ENCODE results near the gene DDX1.
A peak's percentile ranks its signal among the peaks of the same experiment; 100 is the strongest.

The DDX1 gene

GRCh38 chr2:15584316-15584715 lies 7.4 kb upstream of the DDX1 start:
- POLR2A ChIA-PET: no interaction called here
- Histone ChIP-seq H3K4me1 (ENCODE audit: control insufficient read depth, insufficient read depth, low read length) (no peaks in the 10 kb centered on the region), H3K9me3 (ENCODE audit: control insufficient read depth, insufficient read depth, low read depth, low read length) (no peaks in the 10 kb centered on the region), H3K27ac (ENCODE audit: extremely low read depth, low read depth, low read length) (no peak overlapping the region), H3K36me3 (ENCODE audit: control insufficient read depth in 2 of 2, insufficient read depth in 1 of 2, low read length in 2 of 2) (no peaks in the 10 kb centered on the region), H3K4me3 (ENCODE audit: low read depth, low read length) (no peak overlapping the region)
- CTCF ChIA-PET: no interaction called here
- no peak for TF ChIP-seq BCL11B (tag by site-specific recombination; IDR thresholded peaks at IDR 0.05; ENCODE audit: low read depth)
- TF ChIP-seq ZNF398 (tag by site-specific recombination; IDR thresholded peaks at IDR 0.05): no peak
- no peak for TF ChIP-seq ZNF561 (tag by site-specific recombination; IDR thresholded peaks at IDR 0.05; ENCODE audit: borderline replicate concordance)
- no peak for TF ChIP-seq ZNF416 (tag by site-specific recombination; IDR thresholded peaks at IDR 0.05)

GRCh38 chr2:15584767-15585469 lies 6.8 kb upstream of the DDX1 start:
- H3K36me3 ChIP-seq (ENCODE audit: control insufficient read depth in 2 of 2, insufficient read depth in 1 of 2, low read length in 2 of 2): no peaks in the 10 kb centered on the region
- ChIA-PET POLR2A (no interaction called here), CTCF (interaction anchor here (0.7 to 4.2 kb wide), 2 partner anchors 8 to 586 kb away, joined by 3 to 39 read pairs; no protein-coding TSS in a partner anchor)
- H3K4me3 ChIP-seq (ENCODE audit: low read depth, low read length): no peak overlapping the region
- H3K4me1 ChIP-seq (ENCODE audit: control insufficient read depth, insufficient read depth, low read length): no peaks in the 10 kb centered on the region
- H3K9me3 ChIP-seq (ENCODE audit: control insufficient read depth, insufficient read depth, low read depth, low read length): no peaks in the 10 kb centered on the region
- TF ChIP-seq ZNF132 (tag by site-specific recombination; IDR thresholded peaks at IDR 0.05; ENCODE audit: borderline replicate concordance): no peak
- no peak for TF ChIP-seq ZNF239 (tag by site-specific recombination; IDR thresholded peaks at IDR 0.05)
- TF ChIP-seq ZNF704 (tag by site-specific recombination; IDR thresholded peaks at IDR 0.05): no peak
- no peak for TF ChIP-seq ZNF558 (tag by site-specific recombination; IDR thresholded peaks at IDR 0.05)
- no peak for TF ChIP-seq ZIC2 (tag by site-specific recombination; IDR thresholded peaks at IDR 0.05)
- no peak for TF ChIP-seq ZFP3 (tag by site-specific recombination; IDR thresholded peaks at IDR 0.05; ENCODE audit: low read depth)
- no peak overlapping the region for H3K27ac ChIP-seq (ENCODE audit: extremely low read depth, low read depth, low read length)

GRCh38 chr2:15588329-15588919 lies 3.2 kb upstream of the DDX1 start:
- H3K9me3 ChIP-seq (ENCODE audit: control insufficient read depth, insufficient read depth, low read depth, low read length): no peaks in the 10 kb centered on the region
- H3K36me3 ChIP-seq (ENCODE audit: control insufficient read depth in 2 of 2, insufficient read depth in 1 of 2, low read length in 2 of 2): no peaks in the 10 kb centered on the region
- no peak overlapping the region for H3K27ac ChIP-seq (ENCODE audit: extremely low read depth, low read depth, low read length)
- H3K4me1 ChIP-seq (ENCODE audit: control insufficient read depth, insufficient read depth, low read length): no peaks in the 10 kb centered on the region
- POLR2A ChIA-PET: no interaction called here
- CTCF ChIA-PET: interaction anchor here (0.6 to 4.2 kb wide), 7 partner anchors 9 to 1680 kb away, joined by 3 to 39 read pairs (median 4); no protein-coding TSS in a partner anchor
- no peak overlapping the region for H3K4me3 ChIP-seq (ENCODE audit: low read depth, low read length)
- no peak for TF ChIP-seq ZNF600 (tag by site-specific recombination; IDR thresholded peaks at IDR 0.05)
- peak; percentile 52 for TF ChIP-seq ZNF654 (tag by site-specific recombination; IDR thresholded peaks at IDR 0.05; ENCODE audit: low read depth)
- TF ChIP-seq ZNF837 (tag by site-specific recombination; IDR thresholded peaks at IDR 0.05): no peak
- no peak for TF ChIP-seq REST (tag by site-specific recombination; IDR thresholded peaks at IDR 0.05)
- TF ChIP-seq EGR2 (tag by site-specific recombination; IDR thresholded peaks at IDR 0.05; ENCODE audit: low read depth): no peak
- no peak for TF ChIP-seq ZNF155 (tag by site-specific recombination; IDR thresholded peaks at IDR 0.05)
- no peak for TF ChIP-seq ZNF280D (tag by site-specific recombination; IDR thresholded peaks at IDR 0.05)
- peak; percentile 29; the same call in 1 of the 2 replicates for TF ChIP-seq CTCF (tag by site-specific recombination; IDR thresholded peaks at IDR 0.05)
- no peak for TF ChIP-seq ZFP37 (tag by site-specific recombination; IDR thresholded peaks at IDR 0.05)
